Measurements from ENCODE around the gene DYNLT3.

DYNLT3 gene

GRCh38 chrX:37846141-37846540 is 1.2 kb downstream of the DYNLT3 start:
- no peak overlapping the region for H3K27ac ChIP-seq (ENCODE audit: low read depth, low read length)
- no peaks in the 10 kb centered on the region for H3F3A ChIP-seq (ENCODE audit: control insufficient read depth, insufficient read depth)
- no peak overlapping the region for H3K4me3 ChIP-seq (ENCODE audit: low read length)
- no peaks in the 10 kb centered on the region for H3K79me2 ChIP-seq (ENCODE audit: control insufficient read depth, low read length)
- H3K4me1 ChIP-seq (ENCODE audit: control insufficient read depth, low read length), result 0 out of 2 replicates have a peak, but pooled peaks cover 6% of the 10 kb centered on the region
- no peaks in the 10 kb centered on the region for H3K9me3 ChIP-seq (ENCODE audit: control insufficient read depth, insufficient read depth, low read length)
- H3K27me3 ChIP-seq (ENCODE audit: control insufficient read depth, low read length), result no peaks in the 10 kb centered on the region
- H3K4me2 ChIP-seq (ENCODE audit: low read length), result peak overlapping the region; percentile 65; the same call in 1 of the 2 replicates
- no peaks in the 10 kb centered on the region for H3K36me3 ChIP-seq (ENCODE audit: control insufficient read depth, low read length)
- no peaks in the 10 kb centered on the region for H3K9me2 ChIP-seq (replicated peaks; ENCODE audit: control insufficient read depth, low read length)
- H4K20me1 ChIP-seq (ENCODE audit: control insufficient read depth, insufficient read depth, low read depth, low read length), result no peaks in the 10 kb centered on the region
- TF ChIP-seq CTCF (IDR thresholded peaks at IDR 0.05; ENCODE audit: low read depth, low read length, poor library complexity, severe bottlenecking), result no peak
- TF ChIP-seq EZH2phosphoT487 (IDR thresholded peaks at IDR 0.05; ENCODE audit: borderline replicate concordance, low read length), result no peak

- H3K4me1 ChIP-seq (ENCODE audit: control insufficient read depth, low read length), result 0 out of 2 replicates have a peak, but pooled peaks cover 6% of the 10 kb centered on the region
- no peaks in the 10 kb centered on the region for H3F3A ChIP-seq (ENCODE audit: control insufficient read depth, insufficient read depth)
- no peak overlapping the region for H3K27ac ChIP-seq (ENCODE audit: low read depth, low read length)
- H3K79me2 ChIP-seq (ENCODE audit: control insufficient read depth, low read length), result no peaks in the 10 kb centered on the region
- H3K27me3 ChIP-seq (ENCODE audit: control insufficient read depth, low read length), result no peaks in the 10 kb centered on the region
- no peaks in the 10 kb centered on the region for H3K36me3 ChIP-seq (ENCODE audit: control insufficient read depth, low read length)
- no peaks in the 10 kb centered on the region for H3K9me2 ChIP-seq (replicated peaks; ENCODE audit: control insufficient read depth, low read length)
- no peaks in the 10 kb centered on the region for H3K9me3 ChIP-seq (ENCODE audit: control insufficient read depth, insufficient read depth, low read length)
- H4K20me1 ChIP-seq (ENCODE audit: control insufficient read depth, insufficient read depth, low read depth, low read length), result no peaks in the 10 kb centered on the region
- no peak overlapping the region for H3K4me2 ChIP-seq (ENCODE audit: low read length)
- H3K4me3 ChIP-seq (ENCODE audit: low read length), result no peak overlapping the region
- TF ChIP-seq CTCF (IDR thresholded peaks at IDR 0.05; ENCODE audit: low read depth, low read length, poor library complexity, severe bottlenecking) (no peak), EZH2phosphoT487 (IDR thresholded peaks at IDR 0.05; ENCODE audit: borderline replicate concordance, low read length) (no peak)
These were observed 2.7 kb downstream of the DYNLT3 start for GRCh38 chrX:37844622-37845021.

GRCh38 chrX:37840931-37841330 is 6.4 kb downstream of the DYNLT3 start:
- H4K20me1 ChIP-seq (ENCODE audit: control insufficient read depth, insufficient read depth, low read depth, low read length), result no peaks in the 10 kb centered on the region
- no peaks in the 10 kb centered on the region for H3K4me1 ChIP-seq (ENCODE audit: control insufficient read depth, low read length)
- no peaks in the 10 kb centered on the region for H3K9me2 ChIP-seq (replicated peaks; ENCODE audit: control insufficient read depth, low read length)
- H3K4me3 ChIP-seq (ENCODE audit: low read length), result no peak overlapping the region
- no peaks in the 10 kb centered on the region for H3K9me3 ChIP-seq (ENCODE audit: control insufficient read depth, insufficient read depth, low read length)
- no peaks in the 10 kb centered on the region for H3K79me2 ChIP-seq (ENCODE audit: control insufficient read depth, low read length)
- no peak overlapping the region for H3K4me2 ChIP-seq (ENCODE audit: low read length)
- TF ChIP-seq EZH2phosphoT487 (IDR thresholded peaks at IDR 0.05; ENCODE audit: borderline replicate concordance, low read length) (no peak), CTCF (IDR thresholded peaks at IDR 0.05; ENCODE audit: low read depth, low read length, poor library complexity, severe bottlenecking) (no peak)
- no peaks in the 10 kb centered on the region for H3K36me3 ChIP-seq (ENCODE audit: control insufficient read depth, low read length)
- no peaks in the 10 kb centered on the region for H3K27me3 ChIP-seq (ENCODE audit: control insufficient read depth, low read length)
- no peaks in the 10 kb centered on the region for H3F3A ChIP-seq (ENCODE audit: control insufficient read depth, insufficient read depth)
- no peak overlapping the region for H3K27ac ChIP-seq (ENCODE audit: low read depth, low read length)

All from DOHH2 (cell line).